Ishikawa (cell line): ENCODE measurements around the gene PRKCE.

Experiments
- CREB1 ChIP-seq: IDR thresholded peaks from 2 replicates; pipeline ENCODE4 v1.6.1; 2012; ENCODE audit warnings: low read depth
- EGR1 ChIP-seq: IDR thresholded peaks from 2 replicates; pipeline ENCODE4 v1.6.1; 2012
- EP300 ChIP-seq: IDR thresholded peaks from 2 replicates; pipeline ENCODE4 v1.6.1; 2012; ENCODE audit warnings: borderline replicate concordance
- FOXM1 ChIP-seq: IDR thresholded peaks from 2 replicates; pipeline ENCODE4 v1.6.1; 2012; ENCODE audit warnings: low read depth, borderline replicate concordance
- NFIC ChIP-seq: IDR thresholded peaks from 2 replicates; pipeline ENCODE4 v1.6.1; 2012
- RAD21 ChIP-seq: IDR thresholded peaks from 2 replicates; pipeline ENCODE4 v1.6.1; 2012; ENCODE audit warnings: low read depth
- REST ChIP-seq: IDR thresholded peaks from 2 replicates; pipeline ENCODE4 v1.6.1; 2012; ENCODE audit warnings: low read depth, mild to moderate bottlenecking
- TAF1 ChIP-seq: IDR thresholded peaks from 2 replicates; pipeline ENCODE4 v1.6.1; 2012; ENCODE audit warnings: low read depth, mild to moderate bottlenecking
- TCF12 ChIP-seq: IDR thresholded peaks from 2 replicates; pipeline ENCODE4 v1.6.1; 2012; ENCODE audit warnings: low read depth
- TEAD4 ChIP-seq: IDR thresholded peaks from 2 replicates; pipeline ENCODE4 v1.6.1; 2012
- USF1 ChIP-seq: IDR thresholded peaks from 2 replicates; pipeline ENCODE4 v1.6.1; 2012
- ZBTB7A ChIP-seq: IDR thresholded peaks from 2 replicates; pipeline ENCODE4 v1.6.1; 2012; ENCODE audit warnings: low read depth
- TF ChIP-seq, protein P1 (sequence below): IDR thresholded peaks from 2 replicates; pipeline ENCODE4 v1.6.1; 2012

- TF ChIP-seq CREB1 (no peak), ZBTB7A (no peak), EGR1 (no peak), TAF1 (no peak), TCF12 (no peak), FOXM1 (no peak), NFIC (no peak), EP300 (no peak), RAD21 (no peak), TEAD4 (no peak), REST (no peak), USF1 (no peak)
- TF ChIP-seq, protein P1, sequence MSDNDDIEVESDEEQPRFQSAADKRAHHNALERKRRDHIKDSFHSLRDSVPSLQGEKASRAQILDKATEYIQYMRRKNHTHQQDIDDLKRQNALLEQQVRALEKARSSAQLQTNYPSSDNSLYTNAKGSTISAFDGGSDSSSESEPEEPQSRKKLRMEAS: no peak
These were observed 57.0 kb downstream of the PRKCE start for GRCh38 chr2:45708501-45708900.
